Breast epithelium (tissue), 4 donors: Measurements from ENCODE around the gene TIFAB. TPM values are rescaled to one million over a fixed set of nuclear protein-coding genes. Genes with fewer than 3 reads are reported as not detected.

Source experiments
- DNase-seq, 2 donors: peaks; one replicate each; pipeline ENCODE4 v3.0.0-alpha.2; 2019; ENCODE audit warnings: low spot score in 2 of 2
- H3K27ac ChIP-seq, 2 donors: fragments of 200-600 bp; sonication (generic) in 1 of 2; one replicate each; pipeline ENCODE4 v1.5.1; 2016 to 2019; ENCODE audit warnings: mild to moderate bottlenecking in 1 of 2
- H3K27me3 ChIP-seq, 2 donors: fragments of 200-600 bp; sonication (generic) in 1 of 2; one replicate each; pipeline versions ENCODE4 v1.5.1 to v1.6.0; 2017 to 2019; ENCODE audit warnings: control low read depth in 1 of 2, mild to moderate bottlenecking in 1 of 2
- H3K36me3 ChIP-seq: fragments of 200-600 bp; one replicate; pipeline ENCODE4 v1.5.1; 2019
- H3K4me1 ChIP-seq, 2 donors: fragments of 200-600 bp; sonication (generic); one replicate each; pipeline ENCODE4 v1.5.1; 2016 to 2019; ENCODE audit warnings: control low read depth in 1 of 2
- H3K4me3 ChIP-seq, 3 donors: fragments of 200-600 bp; sonication (generic); 1 replicate in 2 of 3; 2 replicates in 1 of 3; pipeline ENCODE4 v1.5.1; 2016 to 2019; ENCODE audit warnings: mild to moderate bottlenecking in 3 of 3, moderate library complexity in 2 of 3
- H3K9me3 ChIP-seq, 2 donors: fragments of 200-600 bp; sonication (generic) in 1 of 2; one replicate each; pipeline ENCODE4 v1.5.1; 2016 to 2019; ENCODE audit warnings: control low read depth in 1 of 2
- POLR2A ChIP-seq: fragments of 450-650 bp; IDR thresholded peaks from one replicate; pipeline ENCODE4 v1.6.1; 2016; ENCODE audit warnings: antibody characterized with exemption, mild to moderate bottlenecking, moderate library complexity
- POLR2AphosphoS5 ChIP-seq, 3 donors: sonication (generic); formaldehyde crosslinking; IDR thresholded peaks; one replicate each; pipeline ENCODE4 v1.6.1; 2017; ENCODE audit warnings: antibody characterized with exemption in 3 of 3
- intact Hi-C: fragments of 100-400 bp; cut with DNase I; formaldehyde crosslinking; loops from one replicate; pipeline ENCODE4 v1.15.1; 2023; ENCODE audit warnings: low total_unique reads
- total RNA-seq, 3 donors: library from RNA; depleted of rRNA; stranded (reverse); fragments of >200 nt; gene quantifications; one replicate each; pipeline ENCODE4 v1.1.0, GENCODE V29; 2016
- TF ChIP-seq, protein P1 (sequence below), 3 donors: fragments of 450-650 bp; IDR thresholded peaks; one replicate each; pipeline ENCODE4 v1.5.1; 2016 to 2017; ENCODE audit warnings: antibody characterized with exemption in 3 of 3, mild to moderate bottlenecking in 3 of 3, moderate library complexity in 3 of 3

TIFAB gene
- total RNA-seq, 3 donors from 2014 or later, result not detected

GRCh38 chr5:135460246-135461033 is 8.3 kb upstream of the TIFAB start:
- intact Hi-C loops, result loop anchor here (10.0 kb wide), 1 partner anchor 94 kb away; no protein-coding TSS in a partner anchor
- TF ChIP-seq POLR2AphosphoS5 (IDR thresholded peaks at IDR 0.05) (no peak), POLR2A (no peak)
- TF ChIP-seq, protein P1, sequence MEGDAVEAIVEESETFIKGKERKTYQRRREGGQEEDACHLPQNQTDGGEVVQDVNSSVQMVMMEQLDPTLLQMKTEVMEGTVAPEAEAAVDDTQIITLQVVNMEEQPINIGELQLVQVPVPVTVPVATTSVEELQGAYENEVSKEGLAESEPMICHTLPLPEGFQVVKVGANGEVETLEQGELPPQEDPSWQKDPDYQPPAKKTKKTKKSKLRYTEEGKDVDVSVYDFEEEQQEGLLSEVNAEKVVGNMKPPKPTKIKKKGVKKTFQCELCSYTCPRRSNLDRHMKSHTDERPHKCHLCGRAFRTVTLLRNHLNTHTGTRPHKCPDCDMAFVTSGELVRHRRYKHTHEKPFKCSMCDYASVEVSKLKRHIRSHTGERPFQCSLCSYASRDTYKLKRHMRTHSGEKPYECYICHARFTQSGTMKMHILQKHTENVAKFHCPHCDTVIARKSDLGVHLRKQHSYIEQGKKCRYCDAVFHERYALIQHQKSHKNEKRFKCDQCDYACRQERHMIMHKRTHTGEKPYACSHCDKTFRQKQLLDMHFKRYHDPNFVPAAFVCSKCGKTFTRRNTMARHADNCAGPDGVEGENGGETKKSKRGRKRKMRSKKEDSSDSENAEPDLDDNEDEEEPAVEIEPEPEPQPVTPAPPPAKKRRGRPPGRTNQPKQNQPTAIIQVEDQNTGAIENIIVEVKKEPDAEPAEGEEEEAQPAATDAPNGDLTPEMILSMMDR (IDR thresholded peaks at IDR 0.05), result no peak
- H3K9me3 ChIP-seq, result no peaks in the 10 kb centered on the region
- H3K4me3 ChIP-seq, result no peak overlapping the region
- H3K36me3 ChIP-seq, result no peaks in the 10 kb centered on the region
- H3K4me1 ChIP-seq, result no peaks in the 10 kb centered on the region
- peaks cover 0 to 3% of the 10 kb centered on the region in 2 donors for H3K27me3 ChIP-seq
- no peak for DNase-seq
- no peak overlapping the region for H3K27ac ChIP-seq

GRCh38 chr5:135458921-135459331 is 6.8 kb upstream of the TIFAB start:
- no peak for DNase-seq
- H3K4me3 ChIP-seq, result no peak overlapping the region
- H3K36me3 ChIP-seq, result no peaks in the 10 kb centered on the region
- no peaks in the 10 kb centered on the region for H3K4me1 ChIP-seq
- TF ChIP-seq POLR2AphosphoS5 (IDR thresholded peaks at IDR 0.05) (no peak), POLR2A (no peak)
- TF ChIP-seq, protein P1 (IDR thresholded peaks at IDR 0.05), result no peak
- no peaks in the 10 kb centered on the region for H3K9me3 ChIP-seq
- H3K27ac ChIP-seq, result no peak overlapping the region
- no peaks in the 10 kb centered on the region for H3K27me3 ChIP-seq
- intact Hi-C loops, result no loop called here

GRCh38 chr5:135458356-135458755 is 6.2 kb upstream of the TIFAB start:
- no peak for DNase-seq
- no peaks in the 10 kb centered on the region for H3K4me1 ChIP-seq
- H3K9me3 ChIP-seq, result no peaks in the 10 kb centered on the region
- intact Hi-C loops, result no loop called here
- no peak overlapping the region for H3K27ac ChIP-seq
- TF ChIP-seq POLR2A, result no peak
- TF ChIP-seq POLR2AphosphoS5 (IDR thresholded peaks at IDR 0.05), result no peak
- TF ChIP-seq, protein P1 (IDR thresholded peaks at IDR 0.05), result no peak
- no peaks in the 10 kb centered on the region for H3K36me3 ChIP-seq
- H3K27me3 ChIP-seq, result no peaks in the 10 kb centered on the region
- no peak overlapping the region for H3K4me3 ChIP-seq

GRCh38 chr5:135457424-135458071 is 5.4 kb upstream of the TIFAB start:
- intact Hi-C loops, result no loop called here
- Histone ChIP-seq H3K9me3 (no peaks in the 10 kb centered on the region), H3K27me3 (no peaks in the 10 kb centered on the region), H3K27ac (no peak overlapping the region), H3K4me1 (no peaks in the 10 kb centered on the region), H3K36me3 (no peaks in the 10 kb centered on the region), H3K4me3 (no peak overlapping the region)
- peak in 1 of 2 donors; percentile 62 for DNase-seq
- TF ChIP-seq, protein P1 (IDR thresholded peaks at IDR 0.05), result peak; percentile 35 to 56 (median 39)
- TF ChIP-seq POLR2AphosphoS5 (IDR thresholded peaks at IDR 0.05), result no peak
- no peak for TF ChIP-seq POLR2A
